ENCODE measurements around the gene AGAP3.
"Not testable (repeated sequence)": the region's sequence is repeated elsewhere in the genome, so short reads cannot be mapped to it uniquely, and the experiment has no call there.

The AGAP3 gene

DNA sequence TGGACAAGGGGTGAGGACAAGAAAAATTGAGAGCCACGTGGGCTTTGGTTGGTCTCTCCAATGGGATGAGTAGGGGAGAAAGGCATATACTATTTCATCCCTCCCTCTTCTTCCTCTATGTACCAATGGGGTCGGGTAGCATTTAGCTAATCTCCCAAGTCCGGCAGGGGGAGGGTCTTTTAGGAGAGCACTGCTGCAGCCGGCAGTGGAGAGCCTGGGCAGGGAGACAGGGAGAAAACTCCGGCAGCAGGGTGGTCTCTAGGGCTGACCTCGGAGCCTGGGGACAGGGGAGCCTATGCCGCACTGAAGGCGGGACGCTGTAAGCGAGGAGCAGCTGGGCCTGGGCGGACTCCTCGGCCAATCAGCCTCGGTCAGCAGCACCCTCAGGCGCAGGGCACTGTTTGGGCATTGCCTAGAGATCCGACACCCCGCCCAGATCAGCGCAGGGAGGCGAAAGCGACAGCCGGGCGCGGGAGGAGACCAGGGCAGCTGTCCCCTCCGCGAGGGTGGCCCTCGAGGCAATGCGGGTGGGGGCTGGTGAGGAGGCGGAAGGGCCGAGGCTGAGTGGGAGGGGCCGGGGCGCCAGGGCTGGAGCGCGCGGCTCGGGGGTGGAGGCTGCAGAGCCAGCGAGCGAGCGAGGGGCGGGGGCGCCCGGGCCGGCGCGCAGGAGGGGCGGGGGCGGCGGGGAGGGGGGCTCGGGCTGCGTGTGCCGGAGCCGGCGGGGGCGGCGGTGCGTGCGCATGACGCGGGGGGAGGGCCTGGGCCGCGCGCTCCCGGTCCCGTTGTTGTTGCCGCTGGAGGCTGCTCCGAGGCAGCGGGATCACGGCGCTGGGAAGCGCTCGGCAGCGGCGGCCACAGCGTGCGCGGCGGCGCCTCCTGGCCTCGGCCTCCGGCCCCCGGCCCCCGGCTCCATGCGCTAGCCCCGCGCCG is at the start of gene AGAP3:
TSS of gene AGAP3 (plus strand) at position 785 of the 930 bp plus-strand sequence. CDS start 267 bp downstream, outside the sequence.
- H3K36me3 Mint-ChIP-seq = peaks cover 0 to 13% of the 10 kb centered on the region in 2 donors
- no peaks in the 10 kb centered on the region for H3K9me3 Mint-ChIP-seq
- H3K27me3 Mint-ChIP-seq = peaks cover 28 to 52% of the 10 kb centered on the region in 2 donors
- ATAC-seq (replicated peaks) (peak; percentile 14 to 28), DNase-seq (no peak)
- H3K4me1 Mint-ChIP-seq = peaks cover 40 to 59% of the 10 kb centered on the region in 2 donors
- peak within 1 kb of the TSS; percentile 90 for H3K27ac Mint-ChIP-seq
- H3K4me3 Mint-ChIP-seq = peak within 1 kb of the TSS; percentile 88 to 89

DNA sequence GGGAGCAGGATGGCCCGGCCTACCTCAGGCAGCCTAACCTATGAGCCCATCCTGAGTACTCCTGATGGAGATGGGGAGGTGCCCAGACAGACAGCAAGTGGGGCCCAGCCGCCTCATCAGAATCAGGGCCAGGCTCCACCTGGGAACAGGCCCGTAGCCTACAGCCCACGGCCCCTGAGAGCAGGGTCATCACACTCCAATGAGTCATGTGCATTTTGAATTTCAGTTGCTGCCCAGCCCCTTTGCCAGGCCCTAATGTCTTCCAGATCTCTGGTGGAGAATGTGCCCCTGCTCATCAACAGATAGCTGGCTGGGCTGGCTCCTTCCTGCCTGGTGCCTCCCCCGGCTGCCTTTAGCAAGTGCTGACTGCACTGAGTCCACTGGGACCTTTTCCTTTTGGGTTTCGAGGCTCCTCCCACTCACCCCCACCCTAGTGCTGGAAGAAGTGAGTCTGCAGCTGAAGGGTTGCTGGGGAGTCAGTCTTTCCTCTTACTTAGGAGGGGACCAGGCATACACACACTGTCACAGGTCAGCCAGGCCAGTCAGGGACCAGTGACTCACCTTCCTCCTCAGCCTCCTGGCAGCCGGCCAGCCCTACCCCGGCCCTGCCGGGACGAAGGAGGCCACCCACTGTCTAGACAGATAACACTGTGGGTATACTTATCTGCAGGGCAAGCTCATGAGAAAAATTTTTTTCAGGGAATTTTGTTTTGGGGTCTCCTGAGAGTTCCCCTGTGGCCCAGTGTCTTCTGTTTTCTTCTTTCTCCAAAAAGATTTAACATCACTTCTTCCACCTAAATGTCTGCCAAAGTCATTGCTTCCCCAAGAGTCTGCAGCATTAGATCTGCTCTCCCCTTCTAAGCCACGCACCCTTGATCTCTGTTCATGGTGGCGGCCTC is 47.1 kb upstream of the AGAP3 start:
- peaks cover 14 to 21% of the 10 kb centered on the region in 2 donors for H3K4me1 Mint-ChIP-seq
- DNase-seq (peak; percentile 71), ATAC-seq (replicated peaks) (peak; percentile 92 to 95)
- H3K27me3 Mint-ChIP-seq = no peaks in the 10 kb centered on the region
- H3K4me3 Mint-ChIP-seq = peak overlapping the region; percentile 37 to 56
- H3K27ac Mint-ChIP-seq = peak overlapping the region; percentile 87
- H3K9me3 Mint-ChIP-seq = no peaks in the 10 kb centered on the region
- H3K36me3 Mint-ChIP-seq = peaks cover 37 to 42% of the 10 kb centered on the region in 2 donors

DNA sequence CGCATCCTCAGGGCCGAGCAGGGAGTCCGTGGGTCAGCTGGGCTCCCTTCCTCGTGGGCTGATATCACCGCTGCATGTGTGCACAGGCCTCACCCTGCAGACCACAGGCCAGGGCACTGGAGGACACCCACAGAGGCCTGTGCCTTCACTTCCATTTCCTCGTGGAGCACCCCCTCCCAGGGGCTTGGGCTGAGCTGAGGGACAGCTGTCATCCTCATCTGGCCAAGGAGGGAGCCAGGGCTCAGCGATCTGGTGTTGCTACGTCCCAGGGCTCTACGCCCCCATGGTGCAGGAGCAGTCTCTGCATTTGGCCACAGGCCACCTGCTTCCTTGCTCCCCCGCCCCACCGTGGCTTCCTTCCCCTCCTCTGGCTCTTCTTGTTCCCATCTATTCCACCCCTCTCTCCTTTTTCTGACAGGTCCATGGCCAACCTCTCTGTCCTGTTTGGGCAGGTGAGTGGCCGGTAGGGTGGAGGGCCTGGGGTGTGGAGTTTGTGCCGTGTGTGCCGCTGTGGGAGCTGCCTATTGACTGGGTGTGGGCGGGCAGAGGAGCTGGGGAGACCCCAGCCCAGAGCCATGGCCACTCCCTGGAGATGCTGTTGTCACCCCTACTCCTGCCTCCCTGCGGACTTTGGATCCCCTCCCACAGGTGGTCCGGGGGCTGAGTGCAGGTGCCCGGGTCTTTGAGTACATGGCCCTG is 46.3 kb upstream of the AGAP3 start:
- no peak for DNase-seq
- peak; percentile 3 to 17 for ATAC-seq (replicated peaks)
- H3K36me3 Mint-ChIP-seq = peaks cover 40 to 42% of the 10 kb centered on the region in 2 donors
- H3K27me3 Mint-ChIP-seq = no peaks in the 10 kb centered on the region
- peak overlapping the region; percentile 87 for H3K27ac Mint-ChIP-seq
- H3K9me3 Mint-ChIP-seq = no peaks in the 10 kb centered on the region
- peak overlapping the region in 1 of 2 donors; percentile 25 for H3K4me3 Mint-ChIP-seq
- H3K4me1 Mint-ChIP-seq = peaks cover 14 to 21% of the 10 kb centered on the region in 2 donors

DNA sequence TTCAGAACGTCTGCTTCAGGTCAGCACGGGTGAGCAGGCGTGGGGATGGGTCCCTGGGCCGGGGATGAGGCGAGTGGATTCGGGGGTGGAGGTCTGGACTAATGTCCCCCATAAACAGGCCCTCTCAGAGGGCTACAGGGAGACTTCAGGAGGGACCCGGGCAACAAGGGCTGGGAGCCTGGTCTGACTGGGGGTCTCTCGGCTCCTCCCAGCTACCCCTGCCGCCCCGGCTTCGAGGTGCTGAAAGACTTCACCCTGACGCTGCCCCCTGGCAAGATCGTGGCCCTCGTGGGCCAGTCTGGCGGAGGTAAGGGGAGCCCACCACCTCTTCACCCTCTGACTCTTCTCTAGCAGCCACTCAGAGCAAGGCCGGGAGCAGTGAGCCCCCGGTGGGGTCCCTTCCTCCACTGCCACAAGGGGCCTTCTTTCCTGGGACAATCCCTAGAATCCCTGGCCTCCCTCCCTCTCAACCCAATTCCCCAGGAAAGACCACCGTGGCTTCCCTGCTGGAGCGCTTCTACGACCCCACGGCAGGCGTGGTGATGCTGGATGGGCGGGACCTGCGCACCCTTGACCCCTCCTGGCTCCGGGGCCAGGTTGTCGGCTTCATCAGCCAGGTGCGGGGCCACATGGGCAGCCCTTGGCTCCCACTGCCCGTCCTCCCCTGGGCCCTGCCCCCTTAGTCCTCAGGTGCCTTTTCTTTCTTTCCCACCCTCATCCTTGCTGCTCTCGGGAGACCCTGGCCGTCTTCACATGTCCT is 45.5 kb upstream of the AGAP3 start:
- Mint-ChIP-seq H3K36me3 (peaks cover 38 to 41% of the 10 kb centered on the region in 2 donors), H3K27ac (peak overlapping the region; percentile 65), H3K27me3 (no peaks in the 10 kb centered on the region), H3K9me3 (no peaks in the 10 kb centered on the region), H3K4me1 (peaks cover 14 to 21% of the 10 kb centered on the region in 2 donors), H3K4me3 (no peak overlapping the region)
- DNase-seq = no peak
- no peak for ATAC-seq (replicated peaks)

- H3K4me3 Mint-ChIP-seq, H3K9me3 Mint-ChIP-seq: not testable (repeated sequence)
- H3K4me1 Mint-ChIP-seq = peaks cover 18 to 19% of the 10 kb centered on the region in 2 donors
These were observed 42.8 kb upstream of the AGAP3 start for GRCh38 chr7:151043449-151043848.

DNA sequence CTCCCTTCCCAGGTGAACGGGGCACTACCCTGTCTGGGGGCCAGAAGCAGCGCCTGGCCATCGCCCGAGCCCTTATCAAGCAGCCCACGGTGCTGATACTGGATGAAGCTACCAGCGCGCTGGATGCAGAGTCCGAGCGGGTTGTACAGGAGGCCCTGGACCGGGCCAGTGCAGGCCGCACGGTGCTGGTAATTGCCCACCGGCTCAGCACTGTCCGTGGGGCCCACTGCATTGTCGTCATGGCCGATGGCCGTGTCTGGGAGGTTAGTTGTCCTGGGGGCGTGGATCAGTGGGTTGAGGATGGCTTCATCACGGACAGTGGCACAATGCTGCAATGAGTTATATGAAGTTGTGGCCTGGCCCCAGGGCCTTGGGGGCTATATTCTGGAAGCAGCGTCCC is 42.3 kb upstream of the AGAP3 start:
- ATAC-seq (replicated peaks) = no peak
- Mint-ChIP-seq H3K36me3 (peaks cover 26 to 27% of the 10 kb centered on the region in 2 donors), H3K27me3 (no peaks in the 10 kb centered on the region), H3K9me3 (no peaks in the 10 kb centered on the region), H3K4me1 (peaks cover 14% of the 10 kb centered on the region in 2 donors), H3K27ac (no peak overlapping the region), H3K4me3 (no peak overlapping the region)
- DNase-seq = no peak

More at GRCh38 chr7:151043449-151043848, 42.8 kb upstream of the AGAP3 start:
- ATAC-seq (replicated peaks); DNase-seq; H3K27me3 Mint-ChIP-seq; H3K27ac Mint-ChIP-seq: not testable (repeated sequence)
- H3K36me3 Mint-ChIP-seq = peaks cover 28 to 30% of the 10 kb centered on the region in 2 donors

- H3K9me3 Mint-ChIP-seq = no peaks in the 10 kb centered on the region
- no peak for ATAC-seq (replicated peaks)
- DNase-seq = no peak
- H3K36me3 Mint-ChIP-seq = peaks cover 21 to 24% of the 10 kb centered on the region in 2 donors
- peaks cover 1 to 4% of the 10 kb centered on the region in 2 donors for H3K4me1 Mint-ChIP-seq
- peaks cover 5 to 6% of the 10 kb centered on the region in 2 donors for H3K27me3 Mint-ChIP-seq
- H3K4me3 Mint-ChIP-seq = no peak overlapping the region
- no peak overlapping the region for H3K27ac Mint-ChIP-seq
These were observed 41.0 kb upstream of the AGAP3 start for GRCh38 chr7:151045262-151045661.

GRCh38 chr7:151045967-151046366 is 40.3 kb upstream of the AGAP3 start:
- peak in 1 of 2 donors; percentile 5 for ATAC-seq (replicated peaks)
- Mint-ChIP-seq H3K4me1 (peaks cover 0 to 6% of the 10 kb centered on the region in 2 donors), H3K27ac (no peak overlapping the region), H3K4me3 (no peak overlapping the region), H3K9me3 (no peaks in the 10 kb centered on the region), H3K36me3 (peaks cover 21 to 24% of the 10 kb centered on the region in 2 donors), H3K27me3 (peaks cover 8 to 11% of the 10 kb centered on the region in 2 donors)
- DNase-seq = no peak

- no peak for DNase-seq
- Mint-ChIP-seq H3K36me3 (peaks cover 14 to 20% of the 10 kb centered on the region in 2 donors), H3K4me3 (no peak overlapping the region), H3K4me1 (peaks cover 5 to 8% of the 10 kb centered on the region in 2 donors), H3K9me3 (no peaks in the 10 kb centered on the region), H3K27ac (peak overlapping the region; percentile 65), H3K27me3 (peaks cover 8 to 16% of the 10 kb centered on the region in 2 donors)
- no peak for ATAC-seq (replicated peaks)
These were observed 39.4 kb upstream of the AGAP3 start for GRCh38 chr7:151046603-151047573.

- Mint-ChIP-seq H3K36me3 (peaks cover 19 to 22% of the 10 kb centered on the region in 2 donors), H3K9me3 (no peaks in the 10 kb centered on the region), H3K4me3 (no peak within 1 kb of the TSS), H3K4me1 (peaks cover 6 to 9% of the 10 kb centered on the region in 2 donors), H3K27ac (no peak within 1 kb of the TSS), H3K27me3 (peaks cover 13 to 24% of the 10 kb centered on the region in 2 donors)
- ATAC-seq (replicated peaks) = no peak
- DNase-seq = no peak
These were observed 38.1 kb upstream of the AGAP3 start, which contains the start of gene ASIC3 for GRCh38 chr7:151047976-151048815. ASIC3 (plus strand) TSS chr7:151048531; CDS start chr7:151048886, 355 bp downstream.

GRCh38 chr7:151048911-151049463 is 37.3 kb upstream of the AGAP3 start:
- no peaks in the 10 kb centered on the region for H3K9me3 Mint-ChIP-seq
- H3K36me3 Mint-ChIP-seq = peaks cover 18 to 26% of the 10 kb centered on the region in 2 donors
- peaks cover 13 to 24% of the 10 kb centered on the region in 2 donors for H3K27me3 Mint-ChIP-seq
- H3K4me3 Mint-ChIP-seq = no peak overlapping the region
- peaks cover 6 to 10% of the 10 kb centered on the region in 2 donors for H3K4me1 Mint-ChIP-seq
- DNase-seq (no peak), ATAC-seq (replicated peaks) (no peak)
- H3K27ac Mint-ChIP-seq = no peak overlapping the region

Measured in stimulated activated naive B cell treated with anti-CD40 and anti-IgM and Interleukin-4, amounts not matched to agents 10 μg/mL and 1 μg/mL and 100 μg/mL, for 72 hours (primary cell).